Muscle of leg (tissue), 16 donors: ENCODE measurements around the gene PCDHA4. TPM values are rescaled to one million over a fixed set of nuclear protein-coding genes. Genes with fewer than 3 reads are reported as not detected.
"Not testable (repeated sequence)": the region's sequence is repeated elsewhere in the genome, so short reads cannot be mapped to it uniquely, and the experiment has no call there.

Experiments
- DNase-seq: peaks from one replicate; pipeline ENCODE4 v3.0.0; 2013
- H3K27ac ChIP-seq: one replicate; pipeline ENCODE4 v1.5.1; 2013; ENCODE audit warnings: mild to moderate bottlenecking, low read length, control low read depth
- H3K27me3 ChIP-seq: one replicate; pipeline ENCODE4 v1.6.1; 2013; ENCODE audit warnings: low read length; ENCODE audit not compliant: control insufficient read depth, insufficient read depth
- H3K36me3 ChIP-seq: one replicate; pipeline ENCODE4 v1.6.1; 2013; ENCODE audit warnings: low read length; ENCODE audit not compliant: control insufficient read depth, insufficient read depth
- H3K4me1 ChIP-seq: one replicate; pipeline ENCODE4 v1.6.1; 2013; ENCODE audit warnings: low read length; ENCODE audit not compliant: control insufficient read depth, insufficient read depth
- H3K4me3 ChIP-seq: one replicate; pipeline ENCODE4 v1.5.1; 2013; ENCODE audit warnings: low read length, control low read depth
- H3K9me3 ChIP-seq: replicated peaks from 2 replicates; pipeline ENCODE4 v1.6.1; 2013; ENCODE audit warnings: low read depth, low read length; ENCODE audit not compliant: control insufficient read depth
- WGBS: methylation state at CpG from one replicate; pipeline ENCODE4 v1.1.5; 2013; ENCODE audit warnings: missing lambda C conversion rate; ENCODE audit not compliant: insufficient coverage; 5-methylcytosine and 5-hydroxymethylcytosine counted together
- long read RNA-seq, 11 donors: transcript quantifications; one replicate each; lab custom pipeline, GENCODE V29; 2026
- polyA plus RNA-seq, 8 donors: library from polyadenylated mRNA; unstranded; fragments of 120-200 nt; gene quantifications; one replicate each; pipeline versions ENCODE4 v1.2.1 to v1.2.3, GENCODE V29; 2013; ENCODE audit warnings: inconsistent platforms in 1 of 8, low replicate concordance in 1 of 8; ENCODE audit not compliant: insufficient read length in 8 of 8, insufficient read depth in 1 of 8
- total RNA-seq: library from RNA; stranded (reverse); fragments of 120-200 nt; gene quantifications from one replicate; pipeline ENCODE4 v1.2.4, GENCODE V29; 2013

Gene PCDHA4
- total RNA-seq (0.22 TPM), polyA plus RNA-seq (under 1 TPM; 0.07 to 0.23 (median 0.12) TPM)
- long read RNA-seq, donor 1, full-length matches to known transcripts, result 2 of 2 reads
- long read RNA-seq, donor 1, partial matches to known transcripts, result 0 of 2 reads
- long read RNA-seq, donor 1, other reads (novel, unspliced or antisense), result 0 of 2 reads
- long read RNA-seq, donor 2, result 0 reads
- long read RNA-seq, donor 3, result 0 reads
- long read RNA-seq, donor 4, full-length matches to known transcripts, result 1 of 1 reads
- long read RNA-seq, donor 4, partial matches to known transcripts, result 0 of 1 reads
- long read RNA-seq, donor 4, other reads (novel, unspliced or antisense), result 0 of 1 reads
- long read RNA-seq, donor 5, full-length matches to known transcripts, result 1 of 1 reads
- long read RNA-seq, donor 5, partial matches to known transcripts, result 0 of 1 reads
- long read RNA-seq, donor 5, other reads (novel, unspliced or antisense), result 0 of 1 reads
- long read RNA-seq, donor 6, result 0 reads
- long read RNA-seq, donor 7, full-length matches to known transcripts, result 1 of 1 reads
- long read RNA-seq, donor 7, partial matches to known transcripts, result 0 of 1 reads
- long read RNA-seq, donor 7, other reads (novel, unspliced or antisense), result 0 of 1 reads
- long read RNA-seq, donor 8, full-length matches to known transcripts, result 2 of 2 reads
- long read RNA-seq, donor 8, partial matches to known transcripts, result 0 of 2 reads
- long read RNA-seq, donor 8, other reads (novel, unspliced or antisense), result 0 of 2 reads
- long read RNA-seq, donor 9, full-length matches to known transcripts, result 1 of 1 reads
- long read RNA-seq, donor 9, partial matches to known transcripts, result 0 of 1 reads
- long read RNA-seq, donor 9, other reads (novel, unspliced or antisense), result 0 of 1 reads
- long read RNA-seq, donor 10, full-length matches to known transcripts, result 3 of 3 reads
- long read RNA-seq, donor 10, partial matches to known transcripts, result 0 of 3 reads
- long read RNA-seq, donor 10, other reads (novel, unspliced or antisense), result 0 of 3 reads
- long read RNA-seq, donor 11, result 0 reads

GRCh38 chr5:140806834-140807775, at the start of gene PCDHA4:
TSS of gene PCDHA4 (plus strand) at chr5:140807068.
- peaks cover 3% of the 10 kb centered on the region for H3K27me3 ChIP-seq
- H3K9me3 ChIP-seq, result peaks cover 13% of the 10 kb centered on the region
- no peak within 1 kb of the TSS for H3K4me3 ChIP-seq
- WGBS, result 22% methylated on average over 18 of the region's 47 CpGs
- DNase-seq, result no peak
- H3K4me1 ChIP-seq, result no peaks in the 10 kb centered on the region
- H3K36me3 ChIP-seq, result no peaks in the 10 kb centered on the region
- no peak within 1 kb of the TSS for H3K27ac ChIP-seq

DNA sequence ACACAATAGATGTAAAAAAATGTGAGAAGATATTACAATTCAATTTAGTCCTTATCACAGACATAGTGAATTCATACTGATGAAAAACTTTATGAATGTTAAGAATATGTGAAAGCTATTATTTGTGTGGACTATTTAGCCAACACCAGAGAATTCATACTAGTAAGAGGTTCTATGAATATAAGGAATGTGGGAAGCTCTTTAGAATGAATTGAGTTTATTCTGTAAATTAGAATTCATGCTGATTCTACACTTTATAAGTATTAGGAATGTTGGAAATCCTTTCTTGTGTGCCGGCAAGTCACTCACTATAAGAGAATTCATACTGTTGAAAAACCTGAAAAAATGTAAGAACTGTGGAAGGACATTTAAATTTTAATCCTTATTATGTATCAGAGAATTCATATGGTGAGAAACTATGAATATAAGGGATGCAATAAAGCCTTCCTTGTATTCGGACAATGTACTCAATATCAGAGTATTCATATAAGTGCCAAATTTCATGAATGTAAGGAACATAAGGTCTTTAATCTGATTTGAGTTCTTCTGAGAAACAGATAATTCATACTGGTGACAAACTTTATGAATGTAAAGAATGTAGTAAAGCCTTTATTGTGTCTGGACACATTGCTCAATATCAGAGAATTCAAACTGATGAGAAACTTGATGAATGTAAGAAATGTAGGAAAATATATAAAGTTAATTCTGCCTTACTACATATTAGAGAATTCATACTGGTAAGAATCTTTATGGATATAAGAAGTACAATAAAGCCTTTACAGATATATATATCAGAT, 42.5 kb upstream of the PCDHA4 start:
- no peaks in the 10 kb centered on the region for H3K27me3 ChIP-seq
- no peaks in the 10 kb centered on the region for H3K4me1 ChIP-seq
- DNase-seq, result no peak
- no peaks in the 10 kb centered on the region for H3K36me3 ChIP-seq
- no peak overlapping the region for H3K4me3 ChIP-seq
- no CpG with 5 or more reads among the region's 2 CpGs for WGBS
- H3K9me3 ChIP-seq, result peaks cover 57% of the 10 kb centered on the region
- H3K27ac ChIP-seq, result no peak overlapping the region

GRCh38 chr5:140767444-140767843, 39.4 kb upstream of the PCDHA4 start:
- no peak for DNase-seq
- H3K27me3 ChIP-seq, result no peaks in the 10 kb centered on the region
- H3K4me3 ChIP-seq, result no peak overlapping the region
- H3K9me3 ChIP-seq, result peaks cover 52% of the 10 kb centered on the region
- H3K36me3 ChIP-seq, result no peaks in the 10 kb centered on the region
- WGBS, result no CpG with 5 or more reads among the region's 4 CpGs
- no peaks in the 10 kb centered on the region for H3K4me1 ChIP-seq
- no peak overlapping the region for H3K27ac ChIP-seq

- no peak overlapping the region for H3K4me3 ChIP-seq
- no peak for DNase-seq
- peaks cover 38% of the 10 kb centered on the region for H3K9me3 ChIP-seq
- H3K27ac ChIP-seq, result no peak overlapping the region
- H3K4me1 ChIP-seq, result no peaks in the 10 kb centered on the region
- WGBS, result no CpG with 5 or more reads among the region's 1 CpG
- H3K36me3 ChIP-seq, result no peaks in the 10 kb centered on the region
- no peaks in the 10 kb centered on the region for H3K27me3 ChIP-seq
Measured at GRCh38 chr5:140780512-140780911, 26.4 kb upstream of the PCDHA4 start.

DNA sequence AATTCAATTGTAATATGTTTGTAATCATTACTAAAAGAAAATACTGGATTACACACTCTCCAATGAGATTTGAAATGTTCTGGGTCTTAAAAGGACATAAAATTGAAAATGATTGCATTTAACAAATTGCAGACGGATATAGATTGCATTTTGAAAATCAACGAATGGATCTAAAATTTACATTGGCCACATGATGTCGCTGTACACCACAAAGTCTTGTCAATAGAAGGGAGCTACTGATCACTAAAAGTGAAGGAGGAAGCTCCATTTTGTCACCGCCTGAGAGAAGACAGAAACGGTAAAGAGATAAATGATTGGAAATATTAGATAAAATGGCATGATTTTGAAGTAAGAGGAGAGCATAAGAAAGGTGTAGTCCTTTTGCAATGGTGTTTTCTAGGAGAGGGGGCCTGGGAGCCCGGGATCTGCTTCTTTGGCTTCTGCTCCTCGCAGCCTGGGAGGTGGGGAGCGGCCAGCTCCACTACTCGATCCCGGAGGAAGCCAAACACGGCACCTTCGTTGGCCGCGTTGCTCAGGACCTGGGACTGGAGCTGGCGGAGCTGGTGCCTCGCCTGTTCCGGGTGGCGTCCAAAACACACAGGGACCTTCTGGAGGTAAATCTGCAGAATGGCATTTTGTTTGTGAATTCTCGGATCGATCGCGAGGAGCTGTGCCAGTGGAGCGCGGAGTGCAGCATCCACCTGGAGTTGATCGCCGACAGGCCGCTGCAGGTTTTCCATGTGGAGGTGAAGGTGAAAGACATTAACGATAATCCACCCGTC, 20.8 kb upstream of the PCDHA4 start, which contains the start of gene PCDHA1:
PCDHA1 (plus strand) TSS at position 236 of the 782 bp plus-strand sequence.
- Histone ChIP-seq H3K27ac (no peak within 1 kb of the TSS), H3K4me1 (no peaks in the 10 kb centered on the region), H3K4me3 (no peak within 1 kb of the TSS), H3K27me3 (peaks cover 7% of the 10 kb centered on the region), H3K36me3 (no peaks in the 10 kb centered on the region), H3K9me3 (peaks cover 43% of the 10 kb centered on the region)
- no peak for DNase-seq
- 23% methylated on average over 22 of the region's 29 CpGs for WGBS

- not testable (repeated sequence) for H3K4me3 ChIP-seq, H3K27me3 ChIP-seq, H3K27ac ChIP-seq, H3K36me3 ChIP-seq, H3K4me1 ChIP-seq, DNase-seq
- H3K9me3 ChIP-seq, result peaks cover 32% of the 10 kb centered on the region
- WGBS, result 39% methylated on average over 44 of the region's 44 CpGs
Measured at GRCh38 chr5:140787422-140787821, 19.4 kb upstream of the PCDHA4 start.

DNA sequence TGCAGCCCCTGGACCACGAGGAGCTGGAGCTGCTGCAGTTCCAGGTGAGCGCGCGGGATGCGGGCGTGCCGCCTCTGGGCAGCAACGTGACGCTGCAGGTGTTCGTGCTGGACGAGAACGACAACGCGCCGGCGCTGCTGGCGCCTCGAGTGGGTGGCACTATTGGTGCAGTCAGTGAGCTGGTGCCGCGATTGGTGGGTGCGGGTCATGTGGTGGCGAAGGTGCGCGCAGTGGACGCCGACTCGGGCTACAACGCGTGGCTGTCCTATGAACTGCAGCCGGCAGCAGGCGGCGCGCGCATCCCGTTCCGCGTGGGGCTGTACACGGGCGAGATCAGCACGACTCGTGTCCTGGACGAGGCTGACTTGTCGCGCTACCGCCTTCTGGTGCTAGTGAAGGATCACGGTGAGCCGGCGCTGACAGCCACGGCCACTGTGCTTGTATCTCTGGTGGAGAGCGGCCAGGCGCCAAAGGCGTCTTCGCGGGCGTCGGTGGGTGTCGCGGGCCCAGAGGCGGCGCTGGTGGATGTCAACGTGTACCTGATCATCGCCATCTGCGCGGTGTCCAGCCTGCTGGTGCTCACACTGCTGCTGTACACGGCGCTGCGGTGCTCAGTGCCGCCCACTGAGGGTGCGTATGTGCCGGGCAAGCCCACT, 18.9 kb upstream of the PCDHA4 start:
- H3K27ac ChIP-seq, H3K36me3 ChIP-seq, H3K27me3 ChIP-seq, H3K4me1 ChIP-seq, H3K4me3 ChIP-seq, DNase-seq: not testable (repeated sequence)
- 36% methylated on average over 70 of the region's 70 CpGs for WGBS
- H3K9me3 ChIP-seq, result peaks cover 29% of the 10 kb centered on the region

DNA sequence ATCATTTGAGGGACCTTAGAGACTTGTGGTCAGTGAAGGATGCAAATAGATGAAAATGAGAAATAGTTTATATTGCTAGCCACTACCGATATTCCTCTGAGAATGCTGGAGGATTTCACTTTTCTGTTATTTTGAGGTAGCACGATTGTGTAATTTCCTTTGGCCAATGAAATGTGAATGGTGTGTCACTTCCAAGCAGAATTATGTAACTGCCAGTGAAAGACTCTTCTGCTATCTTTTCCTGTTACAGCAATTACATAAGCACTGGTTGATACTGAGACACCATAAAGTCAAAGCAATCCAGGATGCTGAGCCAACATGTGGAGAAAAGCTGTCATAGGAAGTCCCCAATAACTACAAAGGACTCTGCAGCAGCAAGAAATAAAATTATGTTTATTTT, 15.8 kb upstream of the PCDHA4 start:
- H3K27me3 ChIP-seq, result peaks cover 9% of the 10 kb centered on the region
- no peak overlapping the region for H3K4me3 ChIP-seq
- H3K9me3 ChIP-seq, result peaks cover 28% of the 10 kb centered on the region
- no peaks in the 10 kb centered on the region for H3K36me3 ChIP-seq
- no peaks in the 10 kb centered on the region for H3K4me1 ChIP-seq
- DNase-seq, result no peak
- no CpG with 5 or more reads among the region's 2 CpGs for WGBS
- H3K27ac ChIP-seq, result no peak overlapping the region
